Liver (tissue), 9 donors: ENCODE measurements around the gene ANKRD44. TPM values are rescaled to one million over a fixed set of nuclear protein-coding genes. Genes with fewer than 3 reads are reported as not detected.

Experiments used
- DNase-seq: peaks from one replicate; pipeline ENCODE4 v3.0.0-alpha.2; 2017; ENCODE audit warnings: low spot score
- H3K27ac ChIP-seq, 2 donors: one replicate each; pipeline ENCODE4 v1.7.0; 2013; ENCODE audit warnings: inconsistent platforms in 2 of 2, low read length in 2 of 2, control low read depth in 1 of 2, low read depth in 1 of 2, mild to moderate bottlenecking in 1 of 2
- H3K27me3 ChIP-seq, 4 donors: one replicate each; pipeline versions ENCODE4 v1.6.1 to v1.7.0; 2013; ENCODE audit warnings: low read length in 3 of 4, inconsistent platforms in 1 of 4, mild to moderate bottlenecking in 1 of 4, moderate library complexity in 1 of 4; ENCODE audit not compliant: control insufficient read depth in 4 of 4, insufficient read depth in 4 of 4
- H3K36me3 ChIP-seq, 4 donors: one replicate each; pipeline versions ENCODE4 v1.6.1 to v1.7.0; 2013; ENCODE audit warnings: low read length in 3 of 4, mild to moderate bottlenecking in 3 of 4, low read depth in 1 of 4, moderate library complexity in 1 of 4; ENCODE audit not compliant: control insufficient read depth in 4 of 4, insufficient read depth in 3 of 4
- H3K4me1 ChIP-seq, 4 donors: one replicate each; pipeline versions ENCODE4 v1.6.1 to v1.7.0; 2013; ENCODE audit warnings: low read length in 3 of 4, mild to moderate bottlenecking in 3 of 4, moderate library complexity in 1 of 4; ENCODE audit not compliant: control insufficient read depth in 4 of 4, insufficient read depth in 4 of 4
- H3K4me3 ChIP-seq, 3 donors: one replicate each; pipeline versions ENCODE4 v1.6.1 to v1.7.0; 2013; ENCODE audit warnings: low read length in 3 of 3, control low read depth in 1 of 3, low read depth in 1 of 3, mild to moderate bottlenecking in 1 of 3
- H3K9ac ChIP-seq, 2 donors: one replicate each; pipeline ENCODE4 v1.7.0; 2013; ENCODE audit warnings: low read length in 2 of 2, mild to moderate bottlenecking in 2 of 2, moderate library complexity in 2 of 2, control low read depth in 1 of 2, low read depth in 1 of 2
- H3K9me3 ChIP-seq, 4 donors: one replicate each; pipeline versions ENCODE4 v1.6.1 to v1.7.0; 2013; ENCODE audit warnings: low read length in 3 of 4; ENCODE audit not compliant: control insufficient read depth in 4 of 4
- EGR1 ChIP-seq, 2 donors: IDR thresholded peaks; 2 replicates each; pipeline ENCODE4 v1.6.1; 2016 to 2018; ENCODE audit warnings: antibody characterized with exemption in 2 of 2, low read depth in 2 of 2
- FOXA1 ChIP-seq: IDR thresholded peaks from 2 replicates; pipeline ENCODE4 v1.6.1; 2016; ENCODE audit warnings: antibody characterized with exemption
- FOXA2 ChIP-seq: IDR thresholded peaks from 2 replicates; pipeline ENCODE4 v1.6.1; 2016; ENCODE audit warnings: antibody characterized with exemption
- GABPA ChIP-seq, 2 donors: IDR thresholded peaks in 1 of 2; conservative IDR thresholded peaks in 1 of 2; 2 replicates each; pipeline ENCODE4 v1.6.1; 2016; ENCODE audit warnings: antibody characterized with exemption in 2 of 2, mild to moderate bottlenecking in 1 of 2, moderate library complexity in 1 of 2
- HNF4A ChIP-seq, 2 donors: conservative IDR thresholded peaks; 2 replicates each; pipeline ENCODE4 v1.6.1; 2016; ENCODE audit warnings: antibody characterized with exemption in 2 of 2, mild to moderate bottlenecking in 2 of 2
- HNF4G ChIP-seq: IDR thresholded peaks from 2 replicates; pipeline ENCODE4 v1.6.1; 2016; ENCODE audit warnings: antibody characterized with exemption
- JUND ChIP-seq, 2 donors: IDR thresholded peaks; 2 replicates each; pipeline ENCODE4 v1.6.1; 2016; ENCODE audit warnings: antibody characterized with exemption in 2 of 2
- NR2F2 ChIP-seq: IDR thresholded peaks from 2 replicates; pipeline ENCODE4 v1.6.1; 2016; ENCODE audit warnings: antibody characterized with exemption
- RAD21 ChIP-seq, 2 donors: IDR thresholded peaks; 2 replicates each; pipeline ENCODE4 v1.6.1; 2016; ENCODE audit warnings: antibody characterized with exemption in 2 of 2, mild to moderate bottlenecking in 2 of 2
- RXRA ChIP-seq, 2 donors: IDR thresholded peaks; 2 replicates each; pipeline ENCODE4 v1.6.1; 2017 to 2018; ENCODE audit warnings: antibody characterized with exemption in 2 of 2, mild to moderate bottlenecking in 1 of 2
- SP1 ChIP-seq: IDR thresholded peaks from 2 replicates; pipeline ENCODE4 v1.6.1; 2018; ENCODE audit warnings: antibody characterized with exemption, mild to moderate bottlenecking
- TAF1 ChIP-seq: conservative IDR thresholded peaks from 2 replicates; pipeline ENCODE4 v1.6.1; 2016; ENCODE audit warnings: antibody characterized with exemption, mild to moderate bottlenecking
- YY1 ChIP-seq: IDR thresholded peaks from 2 replicates; pipeline ENCODE4 v1.6.1; 2016; ENCODE audit warnings: antibody characterized with exemption, mild to moderate bottlenecking
- WGBS: extraction: QIAGEN DNeasy Blood & Tissue Kit; methylation state at CpG from one replicate; pipeline ENCODE4 v1.1.7; 2013; 5-methylcytosine and 5-hydroxymethylcytosine counted together
- polyA plus RNA-seq, 2 donors: library from polyadenylated mRNA; stranded (reverse) in 1 of 2; unstranded in 1 of 2; fragments of 200-250 nt in 1 of 2; fragments of >200 nt in 1 of 2; fragmentation: Nextera tagmentation in 1 of 2; extraction: Ambion mirVana in 1 of 2; gene quantifications; one replicate each; pipeline versions ENCODE4 v1.2.1 to v1.2.3, GENCODE V29; 2013 to 2015
- total RNA-seq, 2 donors: library from RNA; depleted of rRNA; stranded (reverse); fragments of >200 nt; gene quantifications; one replicate each; pipeline ENCODE4 v1.2.3, GENCODE V29; 2014
- TF ChIP-seq, protein P1 (sequence below): IDR thresholded peaks from 2 replicates; pipeline ENCODE4 v1.6.1; 2016; ENCODE audit warnings: antibody characterized with exemption
- TF ChIP-seq, protein P2 (sequence below): IDR thresholded peaks from 2 replicates; pipeline ENCODE4 v1.6.1; 2016; ENCODE audit warnings: antibody characterized with exemption, mild to moderate bottlenecking
- TF ChIP-seq, protein P3 (sequence below): IDR thresholded peaks from 2 replicates; pipeline ENCODE4 v1.6.1; 2016; ENCODE audit warnings: antibody characterized with exemption
- TF ChIP-seq, protein P4 (sequence below): IDR thresholded peaks from 2 replicates; pipeline ENCODE4 v1.6.1; 2016; ENCODE audit warnings: antibody characterized with exemption
- TF ChIP-seq, protein P5 (sequence below): fragments of 150-350 bp; IDR thresholded peaks from 2 replicates; pipeline ENCODE4 v1.5.1; 2017; ENCODE audit warnings: improper control_type of control experiment, low read depth, low read length; ENCODE audit not compliant: missing input control
- donor health status: healthy.
- donor health status: healthy.
- donor health status: healthy.
- donor health status: healthy.
- donor health status: healthy.

ANKRD44 gene
- total and polyA plus RNA-seq, 4 donors: 3.8 to 18.2 (median 6.8) TPM

DNA sequence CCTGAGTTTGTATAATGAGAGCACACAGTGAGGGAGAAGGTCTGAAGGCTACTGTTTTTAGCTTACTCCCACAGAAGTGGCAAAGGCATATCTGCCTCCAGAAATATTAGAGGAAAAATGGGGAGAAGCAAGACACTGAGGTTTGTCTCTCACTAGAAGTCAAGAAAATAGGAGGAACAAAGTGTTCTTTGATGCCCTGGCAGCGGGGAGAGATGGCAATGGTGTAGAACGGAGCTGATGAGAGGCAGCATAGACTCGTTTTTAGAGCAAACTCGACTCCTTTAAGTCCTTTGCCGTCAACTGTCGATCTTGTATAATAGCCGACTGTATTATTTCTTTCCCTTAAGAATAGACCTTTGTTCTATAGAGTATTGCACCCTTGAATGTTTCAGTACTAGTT, 73.8 kb downstream of the ANKRD44 start:
- Histone ChIP-seq H3K4me1 (peaks cover 0 to 11% (median 7%) of the 10 kb centered on the region in 4 donors), H3K27me3 (no peaks in the 10 kb centered on the region), H3K4me3 (no peak overlapping the region), H3K27ac (no peak overlapping the region), H3K36me3 (no peaks in the 10 kb centered on the region), H3K9ac (no peak overlapping the region), H3K9me3 (no peaks in the 10 kb centered on the region)
- WGBS: 93% methylated on average over 7 of the region's 7 CpGs
- TF ChIP-seq RXRA (IDR thresholded peaks at IDR 0.05): no peak
- no peak for TF ChIP-seq SP1
- no peak for TF ChIP-seq FOXA2
- no peak for TF ChIP-seq HNF4G
- TF ChIP-seq, protein P1, sequence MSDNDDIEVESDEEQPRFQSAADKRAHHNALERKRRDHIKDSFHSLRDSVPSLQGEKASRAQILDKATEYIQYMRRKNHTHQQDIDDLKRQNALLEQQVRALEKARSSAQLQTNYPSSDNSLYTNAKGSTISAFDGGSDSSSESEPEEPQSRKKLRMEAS: no peak
- no peak for TF ChIP-seq EGR1 (IDR thresholded peaks at IDR 0.05; ENCODE audit: low read depth in 2 of 2)
- TF ChIP-seq NR2F2: no peak
- TF ChIP-seq, protein P2, sequence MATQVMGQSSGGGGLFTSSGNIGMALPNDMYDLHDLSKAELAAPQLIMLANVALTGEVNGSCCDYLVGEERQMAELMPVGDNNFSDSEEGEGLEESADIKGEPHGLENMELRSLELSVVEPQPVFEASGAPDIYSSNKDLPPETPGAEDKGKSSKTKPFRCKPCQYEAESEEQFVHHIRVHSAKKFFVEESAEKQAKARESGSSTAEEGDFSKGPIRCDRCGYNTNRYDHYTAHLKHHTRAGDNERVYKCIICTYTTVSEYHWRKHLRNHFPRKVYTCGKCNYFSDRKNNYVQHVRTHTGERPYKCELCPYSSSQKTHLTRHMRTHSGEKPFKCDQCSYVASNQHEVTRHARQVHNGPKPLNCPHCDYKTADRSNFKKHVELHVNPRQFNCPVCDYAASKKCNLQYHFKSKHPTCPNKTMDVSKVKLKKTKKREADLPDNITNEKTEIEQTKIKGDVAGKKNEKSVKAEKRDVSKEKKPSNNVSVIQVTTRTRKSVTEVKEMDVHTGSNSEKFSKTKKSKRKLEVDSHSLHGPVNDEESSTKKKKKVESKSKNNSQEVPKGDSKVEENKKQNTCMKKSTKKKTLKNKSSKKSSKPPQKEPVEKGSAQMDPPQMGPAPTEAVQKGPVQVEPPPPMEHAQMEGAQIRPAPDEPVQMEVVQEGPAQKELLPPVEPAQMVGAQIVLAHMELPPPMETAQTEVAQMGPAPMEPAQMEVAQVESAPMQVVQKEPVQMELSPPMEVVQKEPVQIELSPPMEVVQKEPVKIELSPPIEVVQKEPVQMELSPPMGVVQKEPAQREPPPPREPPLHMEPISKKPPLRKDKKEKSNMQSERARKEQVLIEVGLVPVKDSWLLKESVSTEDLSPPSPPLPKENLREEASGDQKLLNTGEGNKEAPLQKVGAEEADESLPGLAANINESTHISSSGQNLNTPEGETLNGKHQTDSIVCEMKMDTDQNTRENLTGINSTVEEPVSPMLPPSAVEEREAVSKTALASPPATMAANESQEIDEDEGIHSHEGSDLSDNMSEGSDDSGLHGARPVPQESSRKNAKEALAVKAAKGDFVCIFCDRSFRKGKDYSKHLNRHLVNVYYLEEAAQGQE: no peak
- TF ChIP-seq GABPA (IDR thresholded peaks at IDR 0.05 in 1 of 2, conservative IDR thresholded peaks at IDR 0.05 in 1 of 2): no peak
- no peak for TF ChIP-seq RAD21 (IDR thresholded peaks at IDR 0.05)
- TF ChIP-seq TAF1: no peak
- no peak for TF ChIP-seq JUND (IDR thresholded peaks at IDR 0.05)
- TF ChIP-seq HNF4A (conservative IDR thresholded peaks at IDR 0.05): no peak
- TF ChIP-seq FOXA1: no peak
- no peak for TF ChIP-seq YY1
- TF ChIP-seq, protein P3, sequence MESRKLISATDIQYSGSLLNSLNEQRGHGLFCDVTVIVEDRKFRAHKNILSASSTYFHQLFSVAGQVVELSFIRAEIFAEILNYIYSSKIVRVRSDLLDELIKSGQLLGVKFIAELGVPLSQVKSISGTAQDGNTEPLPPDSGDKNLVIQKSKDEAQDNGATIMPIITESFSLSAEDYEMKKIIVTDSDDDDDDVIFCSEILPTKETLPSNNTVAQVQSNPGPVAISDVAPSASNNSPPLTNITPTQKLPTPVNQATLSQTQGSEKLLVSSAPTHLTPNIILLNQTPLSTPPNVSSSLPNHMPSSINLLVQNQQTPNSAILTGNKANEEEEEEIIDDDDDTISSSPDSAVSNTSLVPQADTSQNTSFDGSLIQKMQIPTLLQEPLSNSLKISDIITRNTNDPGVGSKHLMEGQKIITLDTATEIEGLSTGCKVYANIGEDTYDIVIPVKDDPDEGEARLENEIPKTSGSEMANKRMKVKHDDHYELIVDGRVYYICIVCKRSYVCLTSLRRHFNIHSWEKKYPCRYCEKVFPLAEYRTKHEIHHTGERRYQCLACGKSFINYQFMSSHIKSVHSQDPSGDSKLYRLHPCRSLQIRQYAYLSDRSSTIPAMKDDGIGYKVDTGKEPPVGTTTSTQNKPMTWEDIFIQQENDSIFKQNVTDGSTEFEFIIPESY: no peak
- TF ChIP-seq, protein P4, sequence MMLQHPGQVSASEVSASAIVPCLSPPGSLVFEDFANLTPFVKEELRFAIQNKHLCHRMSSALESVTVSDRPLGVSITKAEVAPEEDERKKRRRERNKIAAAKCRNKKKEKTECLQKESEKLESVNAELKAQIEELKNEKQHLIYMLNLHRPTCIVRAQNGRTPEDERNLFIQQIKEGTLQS: no peak
- DNase-seq: no peak

DNA sequence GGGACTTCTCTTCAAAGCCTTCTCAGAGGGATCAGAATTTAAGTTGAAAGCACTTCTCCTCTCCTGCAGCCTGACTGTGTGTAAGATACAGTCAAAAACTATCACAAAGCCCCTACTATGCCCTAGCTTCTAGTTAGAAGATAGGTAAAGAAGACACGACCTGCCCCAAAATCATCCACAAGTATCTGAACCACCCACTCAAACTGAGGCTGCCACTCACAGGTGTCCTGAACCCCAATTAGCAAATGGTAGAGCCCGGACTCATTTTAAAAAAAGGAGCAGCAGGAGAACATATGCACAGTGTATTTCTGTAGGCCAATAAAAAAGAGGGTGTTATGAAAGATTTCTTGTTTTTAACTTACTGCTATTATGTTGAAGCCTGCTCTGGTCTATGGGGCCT, 74.4 kb downstream of the ANKRD44 start:
- no peaks in the 10 kb centered on the region for H3K9me3 ChIP-seq
- no peak overlapping the region for H3K27ac ChIP-seq
- peaks cover 0 to 11% (median 7%) of the 10 kb centered on the region in 4 donors for H3K4me1 ChIP-seq
- no peaks in the 10 kb centered on the region for H3K27me3 ChIP-seq
- H3K9ac ChIP-seq: no peak overlapping the region
- 91% methylated on average over 2 of the region's 2 CpGs for whole genome bisulfite sequencing
- TF ChIP-seq, protein P4: no peak
- no peak for TF ChIP-seq GABPA (IDR thresholded peaks at IDR 0.05 in 1 of 2, conservative IDR thresholded peaks at IDR 0.05 in 1 of 2)
- TF ChIP-seq, protein P5, sequence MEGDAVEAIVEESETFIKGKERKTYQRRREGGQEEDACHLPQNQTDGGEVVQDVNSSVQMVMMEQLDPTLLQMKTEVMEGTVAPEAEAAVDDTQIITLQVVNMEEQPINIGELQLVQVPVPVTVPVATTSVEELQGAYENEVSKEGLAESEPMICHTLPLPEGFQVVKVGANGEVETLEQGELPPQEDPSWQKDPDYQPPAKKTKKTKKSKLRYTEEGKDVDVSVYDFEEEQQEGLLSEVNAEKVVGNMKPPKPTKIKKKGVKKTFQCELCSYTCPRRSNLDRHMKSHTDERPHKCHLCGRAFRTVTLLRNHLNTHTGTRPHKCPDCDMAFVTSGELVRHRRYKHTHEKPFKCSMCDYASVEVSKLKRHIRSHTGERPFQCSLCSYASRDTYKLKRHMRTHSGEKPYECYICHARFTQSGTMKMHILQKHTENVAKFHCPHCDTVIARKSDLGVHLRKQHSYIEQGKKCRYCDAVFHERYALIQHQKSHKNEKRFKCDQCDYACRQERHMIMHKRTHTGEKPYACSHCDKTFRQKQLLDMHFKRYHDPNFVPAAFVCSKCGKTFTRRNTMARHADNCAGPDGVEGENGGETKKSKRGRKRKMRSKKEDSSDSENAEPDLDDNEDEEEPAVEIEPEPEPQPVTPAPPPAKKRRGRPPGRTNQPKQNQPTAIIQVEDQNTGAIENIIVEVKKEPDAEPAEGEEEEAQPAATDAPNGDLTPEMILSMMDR: no peak
- no peak for TF ChIP-seq FOXA2
- TF ChIP-seq, protein P2: no peak
- no peak for TF ChIP-seq SP1
- no peak for TF ChIP-seq RAD21 (IDR thresholded peaks at IDR 0.05)
- TF ChIP-seq HNF4A (conservative IDR thresholded peaks at IDR 0.05): no peak
- TF ChIP-seq FOXA1: no peak
- TF ChIP-seq NR2F2: no peak
- TF ChIP-seq, protein P1: no peak
- TF ChIP-seq HNF4G: no peak
- no peak for TF ChIP-seq JUND (IDR thresholded peaks at IDR 0.05)
- TF ChIP-seq YY1: no peak
- TF ChIP-seq RXRA (IDR thresholded peaks at IDR 0.05): no peak
- H3K4me3 ChIP-seq: no peak overlapping the region
- H3K36me3 ChIP-seq: no peaks in the 10 kb centered on the region
- DNase-seq: no peak
